ENCODE data around the gene TNFSF18.

TNFSF18 gene

GRCh38 chr1:173002891-173003838, 47.6 kb downstream of the TNFSF18 start:
- FAIRE-seq (no peak), DNase-seq (ENCODE audit: insufficient read length, low spot score) (no peak)
- TF ChIP-seq, protein P1, sequence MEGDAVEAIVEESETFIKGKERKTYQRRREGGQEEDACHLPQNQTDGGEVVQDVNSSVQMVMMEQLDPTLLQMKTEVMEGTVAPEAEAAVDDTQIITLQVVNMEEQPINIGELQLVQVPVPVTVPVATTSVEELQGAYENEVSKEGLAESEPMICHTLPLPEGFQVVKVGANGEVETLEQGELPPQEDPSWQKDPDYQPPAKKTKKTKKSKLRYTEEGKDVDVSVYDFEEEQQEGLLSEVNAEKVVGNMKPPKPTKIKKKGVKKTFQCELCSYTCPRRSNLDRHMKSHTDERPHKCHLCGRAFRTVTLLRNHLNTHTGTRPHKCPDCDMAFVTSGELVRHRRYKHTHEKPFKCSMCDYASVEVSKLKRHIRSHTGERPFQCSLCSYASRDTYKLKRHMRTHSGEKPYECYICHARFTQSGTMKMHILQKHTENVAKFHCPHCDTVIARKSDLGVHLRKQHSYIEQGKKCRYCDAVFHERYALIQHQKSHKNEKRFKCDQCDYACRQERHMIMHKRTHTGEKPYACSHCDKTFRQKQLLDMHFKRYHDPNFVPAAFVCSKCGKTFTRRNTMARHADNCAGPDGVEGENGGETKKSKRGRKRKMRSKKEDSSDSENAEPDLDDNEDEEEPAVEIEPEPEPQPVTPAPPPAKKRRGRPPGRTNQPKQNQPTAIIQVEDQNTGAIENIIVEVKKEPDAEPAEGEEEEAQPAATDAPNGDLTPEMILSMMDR (IDR thresholded peaks at IDR 0.05; ENCODE audit: insufficient read depth, missing control alignments) = no peak

DNA sequence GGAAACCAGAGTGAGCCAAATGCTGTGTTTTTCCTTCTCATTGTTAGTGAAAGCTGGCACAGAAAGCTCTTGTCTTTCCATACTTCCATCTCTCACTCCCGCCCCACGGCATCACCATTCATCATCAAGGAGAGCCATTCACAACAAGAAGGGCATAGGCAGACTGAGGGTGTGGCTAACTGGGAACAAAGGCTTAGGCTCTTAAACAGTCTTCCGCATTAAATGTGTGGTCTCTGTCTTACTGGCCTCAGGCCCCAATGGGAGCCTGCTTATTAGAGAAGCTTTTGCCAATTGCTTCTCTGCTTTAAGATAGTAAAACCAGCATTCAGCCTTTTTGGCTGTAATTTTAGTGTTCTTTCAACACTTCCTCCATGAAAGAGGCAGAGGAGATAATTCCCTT, 51.4 kb downstream of the TNFSF18 start:
- FAIRE-seq = no peak
- DNase-seq (ENCODE audit: insufficient read length, low spot score) = no peak
- TF ChIP-seq, protein P1 (IDR thresholded peaks at IDR 0.05; ENCODE audit: insufficient read depth, missing control alignments) = no peak

DNA sequence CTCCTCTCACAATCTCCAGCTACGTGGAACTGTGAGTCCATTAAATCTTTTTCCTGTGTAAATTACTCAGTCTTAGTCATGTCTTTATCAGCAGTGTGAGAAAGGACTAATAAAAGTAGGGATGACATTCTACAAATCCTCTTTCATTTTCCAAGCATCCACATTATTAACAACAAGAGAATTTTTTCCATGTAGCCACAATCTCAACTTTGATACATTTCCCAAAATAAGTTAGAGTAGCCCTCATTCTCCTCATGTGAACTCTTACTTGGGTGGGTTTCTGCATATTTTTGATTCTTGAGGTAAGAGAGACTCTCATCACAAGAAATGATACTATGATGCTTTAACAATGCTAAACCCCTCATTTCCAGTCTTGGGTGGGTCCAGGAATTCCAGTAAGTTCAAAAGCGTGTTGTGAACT, 52.8 kb downstream of the TNFSF18 start:
- TF ChIP-seq, protein P1 (IDR thresholded peaks at IDR 0.05; ENCODE audit: insufficient read depth, missing control alignments) = no peak
- FAIRE-seq (no peak), DNase-seq (ENCODE audit: insufficient read length, low spot score) (no peak)

DNA sequence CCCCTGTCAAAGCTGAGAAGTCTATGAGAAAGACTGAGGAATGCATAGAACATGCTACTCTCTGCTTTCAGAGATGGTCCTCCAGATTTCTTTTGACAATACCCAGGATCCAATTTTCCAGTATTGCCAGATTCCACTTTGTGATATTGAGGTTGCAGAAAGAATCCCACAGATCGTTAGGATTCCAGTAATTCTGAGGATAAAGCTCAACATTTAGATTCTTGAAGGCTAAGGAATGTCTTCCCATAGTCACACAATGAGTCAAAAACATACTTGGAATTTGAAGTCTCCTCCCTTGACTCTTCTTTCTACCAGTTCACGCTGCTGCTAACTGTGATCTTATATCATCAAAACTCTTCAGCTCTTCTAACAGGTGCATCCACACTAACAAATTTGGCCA, 57.1 kb downstream of the TNFSF18 start:
- DNase-seq (ENCODE audit: insufficient read length, low spot score) (no peak), FAIRE-seq (peak; percentile 21)
- TF ChIP-seq, protein P1 (IDR thresholded peaks at IDR 0.05; ENCODE audit: insufficient read depth, missing control alignments) = no peak

- TF ChIP-seq, protein P1 (IDR thresholded peaks at IDR 0.05; ENCODE audit: insufficient read depth, missing control alignments) = no peak
- no peak for DNase-seq (ENCODE audit: insufficient read length, low spot score)
- peak; percentile 41 for FAIRE-seq
Observed at GRCh38 chr1:172991674-172992400, 58.9 kb downstream of the TNFSF18 start.

GRCh38 chr1:172990598-172991215, 60.0 kb downstream of the TNFSF18 start:
- DNase-seq (ENCODE audit: insufficient read length, low spot score) (no peak), FAIRE-seq (peak; percentile 46)
- TF ChIP-seq, protein P1 (IDR thresholded peaks at IDR 0.05; ENCODE audit: insufficient read depth, missing control alignments) = no peak

Measured in D721Med (cell line).